HG03159 (cell line): ENCODE data around the gene NFIX.
"Not testable (repeated sequence)": the region's sequence is repeated elsewhere in the genome, so short reads cannot be mapped to it uniquely, and the experiment has no call there.

Experiments used
- ATAC-seq: cut with Tn5 transposase; IDR thresholded peaks from one replicate; pipeline ENCODE4 v1.9.1; 2021; ENCODE audit warnings: mild to moderate bottlenecking, moderate library complexity; ENCODE audit not compliant: unreplicated experiment

The NFIX gene

GRCh38 chr19:12957389-12957952 lies 37.8 kb upstream of the NFIX start:
- ATAC-seq, result not testable (repeated sequence)

GRCh38 chr19:12959481-12959880 lies 35.8 kb upstream of the NFIX start:
- ATAC-seq, result no peak

DNA sequence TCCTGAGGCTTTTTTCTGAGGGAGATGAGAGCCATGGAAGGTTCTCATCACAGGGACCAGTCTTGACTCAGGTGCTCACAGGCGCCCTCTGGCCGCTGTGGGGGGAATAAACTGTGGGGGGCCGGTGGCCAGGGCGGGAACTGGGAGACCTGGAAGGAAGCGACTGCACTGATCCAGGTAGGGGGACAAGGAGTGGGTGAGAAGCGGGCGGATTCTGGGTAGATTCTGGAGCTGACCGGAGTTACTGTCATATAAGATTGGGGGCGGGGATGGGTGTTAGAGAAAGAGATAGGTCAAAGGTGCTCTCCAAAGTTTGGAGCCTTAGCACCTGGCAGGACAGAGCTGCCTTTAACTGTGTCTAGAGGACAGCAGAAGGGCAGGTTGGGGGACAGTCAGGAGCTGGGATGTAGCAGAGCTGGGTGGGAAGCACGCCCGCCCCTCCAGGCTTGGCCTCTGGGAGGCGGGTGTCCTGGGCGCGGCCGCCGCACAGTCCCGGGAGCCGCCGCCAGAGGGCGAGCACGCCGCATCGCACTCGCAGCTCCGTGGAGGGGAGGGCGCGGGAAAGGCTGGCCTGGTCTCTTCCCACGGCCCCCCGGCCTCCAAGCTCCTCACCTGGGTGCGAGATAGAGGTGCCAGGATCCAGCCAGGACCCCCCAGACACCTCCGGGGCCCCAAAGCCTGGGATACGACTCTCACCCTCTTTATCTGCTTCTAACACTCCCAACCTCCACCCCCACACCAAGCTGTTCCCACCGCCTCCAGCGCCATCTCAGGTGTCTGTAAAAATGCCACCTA lies 30.1 kb upstream of the NFIX start:
- no peak for ATAC-seq

GRCh38 chr19:12965812-12966135 lies 29.5 kb upstream of the NFIX start:
- no peak for ATAC-seq

DNA sequence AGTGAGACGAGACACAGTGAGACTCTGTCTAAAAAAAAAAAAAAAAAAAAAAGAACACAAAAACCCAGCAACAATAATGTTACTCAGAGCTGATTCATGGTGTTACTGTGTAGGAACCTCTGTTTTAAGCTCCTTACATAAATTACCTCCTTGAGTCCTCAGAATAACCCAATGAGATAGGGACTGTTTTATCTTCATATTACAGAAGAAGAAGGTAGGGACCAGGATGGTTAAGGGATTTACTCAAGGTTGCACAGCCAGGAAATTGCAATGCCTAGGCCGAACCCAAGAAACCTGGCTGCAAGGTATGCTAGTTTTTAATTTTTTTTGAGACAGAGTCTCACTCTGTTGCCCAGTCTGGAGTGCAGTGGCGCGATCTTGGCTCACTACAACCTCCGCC lies 27.4 kb upstream of the NFIX start:
- ATAC-seq, result no peak

DNA sequence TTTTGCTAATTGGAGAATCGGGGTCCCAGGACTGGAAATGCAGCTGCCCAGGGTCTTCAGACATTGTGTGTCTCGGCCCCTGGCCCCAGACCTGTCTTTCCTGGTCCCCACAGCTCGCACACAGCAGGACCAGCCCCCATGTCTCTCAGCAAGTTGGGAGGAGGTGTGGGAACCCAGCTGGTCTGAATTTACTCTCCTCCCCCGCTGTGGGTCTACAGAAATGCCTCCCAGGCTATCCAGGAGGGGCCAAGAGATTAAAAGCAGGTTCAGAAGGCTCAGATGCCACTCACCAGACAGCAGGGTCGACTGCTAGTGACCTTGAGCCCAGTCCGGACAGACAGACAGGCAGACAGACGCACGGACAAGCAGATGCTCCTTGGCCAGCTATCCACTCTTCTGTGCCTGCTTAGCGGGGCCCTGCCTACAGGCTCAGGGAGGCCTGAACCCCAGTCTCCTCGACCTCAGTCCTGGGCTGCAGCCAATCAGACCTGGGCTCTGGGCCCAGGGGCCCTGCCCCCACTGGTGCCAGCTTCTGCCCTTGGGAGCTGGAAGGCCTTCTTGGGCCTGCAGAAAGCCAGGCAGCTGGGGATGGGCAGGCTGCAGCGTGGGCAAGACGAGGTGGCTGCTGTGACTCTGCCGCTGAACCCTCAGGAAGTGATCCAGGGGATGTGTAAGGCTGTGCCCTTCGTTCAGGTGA lies 25.8 kb upstream of the NFIX start, which contains the start of gene DAND5:
DAND5 (plus strand) TSS at position 285 of the 697 bp plus-strand sequence; CDS start at position 370, 85 bp downstream.
- ATAC-seq, result no peak

- no peak for ATAC-seq
These were observed 25.0 kb upstream of the NFIX start for GRCh38 chr19:12970070-12970820.

DNA sequence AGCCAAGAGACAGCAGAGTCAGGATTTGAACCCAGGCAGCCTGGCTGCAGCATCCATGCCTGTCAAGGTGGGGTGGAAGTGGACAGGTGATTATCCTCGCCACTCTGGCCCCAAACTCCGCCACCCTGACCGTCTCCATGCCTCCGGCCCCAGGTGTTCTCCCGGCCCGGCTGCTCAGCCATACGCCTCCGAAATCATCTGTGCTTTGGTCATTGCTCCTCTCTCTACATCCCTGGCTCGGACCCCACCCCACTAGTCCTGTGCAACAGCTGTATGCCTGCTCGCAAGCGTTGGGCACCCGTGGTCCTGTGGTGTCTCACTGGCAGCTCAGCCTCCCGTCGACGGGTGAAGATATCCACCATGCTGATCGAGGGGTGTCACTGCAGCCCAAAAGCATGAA lies 22.0 kb upstream of the NFIX start:
- ATAC-seq, result no peak

- no peak for ATAC-seq
These were observed 20.7 kb upstream of the NFIX start for GRCh38 chr19:12974301-12975220.

DNA sequence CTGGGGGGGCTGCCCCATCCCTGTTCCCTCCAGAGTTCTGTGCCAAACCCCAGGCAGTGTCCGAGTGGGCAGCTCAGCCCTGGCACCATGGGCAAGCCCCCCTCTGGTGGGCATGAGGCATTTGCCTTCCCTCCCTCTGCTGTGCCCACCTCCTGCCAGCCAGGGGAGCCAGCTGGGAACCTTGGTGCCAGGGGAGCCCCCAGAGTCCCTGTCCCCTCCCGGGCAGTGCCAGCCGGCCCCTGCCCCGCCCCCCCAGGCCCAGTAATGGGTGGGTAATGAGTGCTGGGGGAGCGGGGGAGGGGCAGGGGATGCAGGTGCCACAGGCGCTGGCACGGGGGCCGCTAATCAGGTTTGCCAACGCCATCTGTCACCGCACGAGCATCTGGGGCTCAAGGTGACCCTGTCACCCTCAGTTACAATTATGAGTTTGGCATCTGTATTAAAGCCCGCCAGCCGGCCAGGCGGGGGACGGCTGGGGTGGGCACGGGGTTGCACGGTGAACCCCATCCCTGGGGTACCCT lies 20.0 kb upstream of the NFIX start:
- no peak for ATAC-seq

DNA sequence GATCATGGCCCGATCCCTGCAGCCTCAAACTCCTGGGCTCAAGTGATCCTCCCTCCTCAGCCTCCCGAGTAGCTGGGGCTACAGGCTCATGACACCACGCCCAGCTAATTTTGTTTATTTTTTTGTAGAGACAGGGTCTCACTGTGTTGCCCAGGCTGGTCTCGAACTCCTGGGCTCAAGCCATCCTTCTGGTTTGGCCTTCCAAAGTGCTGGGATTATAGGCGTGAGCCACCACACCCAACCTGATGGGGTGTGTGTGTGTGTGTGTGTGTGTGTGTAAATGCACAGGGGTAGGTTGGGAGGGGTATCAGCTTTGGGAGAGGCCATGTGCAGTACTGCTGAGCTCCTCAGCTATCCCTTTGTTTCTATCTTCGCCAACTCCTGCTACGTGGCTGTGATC lies 19.2 kb upstream of the NFIX start:
- ATAC-seq, result not testable (repeated sequence)

- no peak for ATAC-seq
These were observed 15.3 kb upstream of the NFIX start for GRCh38 chr19:12979974-12980373.

- ATAC-seq, result no peak
These were observed 12.6 kb upstream of the NFIX start for GRCh38 chr19:12982648-12983047.

DNA sequence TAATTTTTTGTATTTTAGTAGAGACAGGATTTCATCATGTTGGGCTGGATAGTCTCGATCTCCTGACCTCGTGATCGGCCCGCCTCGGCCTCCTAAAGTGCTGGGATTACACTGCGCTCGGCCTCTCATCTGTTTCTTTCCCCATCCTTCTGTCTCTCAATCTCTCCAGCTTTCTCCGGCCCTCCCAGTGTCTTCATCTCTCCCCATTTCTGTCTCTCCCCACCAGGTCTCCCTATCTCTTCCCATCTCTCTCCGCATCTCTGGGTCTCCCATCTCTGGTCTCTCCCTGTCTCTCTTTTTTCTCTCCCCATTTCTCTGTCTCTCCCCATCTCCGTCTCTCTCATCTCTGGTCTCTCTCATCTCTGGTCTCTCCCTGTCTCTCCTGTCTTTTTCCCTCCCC lies 12.2 kb upstream of the NFIX start:
- ATAC-seq, result no peak

DNA sequence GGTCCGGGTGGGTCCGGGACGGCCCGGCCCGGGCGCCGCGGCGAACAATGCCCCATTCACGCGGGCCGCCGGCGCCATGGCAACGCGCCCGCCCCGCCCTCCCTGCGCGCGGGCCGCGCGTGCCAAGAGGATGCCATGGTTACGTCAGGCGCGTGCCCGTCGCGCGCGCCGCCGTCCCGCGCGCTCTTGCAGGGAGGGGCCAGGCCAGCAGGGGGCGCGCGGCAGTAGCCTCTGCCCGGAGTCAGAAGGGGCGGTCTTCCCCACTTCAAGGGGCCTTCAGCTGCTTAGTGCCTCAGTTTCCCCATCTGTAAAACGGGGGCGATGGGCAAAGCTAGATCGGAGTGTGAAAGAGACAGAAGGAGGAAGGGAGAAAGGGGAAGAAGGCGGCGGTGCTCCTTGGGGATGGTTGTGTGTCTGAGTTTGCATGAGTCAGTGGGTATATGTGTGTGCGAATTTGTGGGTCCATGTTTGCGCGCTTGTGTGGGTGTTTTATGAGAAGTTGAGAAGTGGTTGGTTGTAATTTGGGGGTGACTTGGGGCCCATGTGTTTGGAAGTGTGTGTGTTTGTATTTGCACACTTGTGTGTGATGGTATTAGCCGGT lies 11.6 kb upstream of the NFIX start:
- ATAC-seq, result no peak

DNA sequence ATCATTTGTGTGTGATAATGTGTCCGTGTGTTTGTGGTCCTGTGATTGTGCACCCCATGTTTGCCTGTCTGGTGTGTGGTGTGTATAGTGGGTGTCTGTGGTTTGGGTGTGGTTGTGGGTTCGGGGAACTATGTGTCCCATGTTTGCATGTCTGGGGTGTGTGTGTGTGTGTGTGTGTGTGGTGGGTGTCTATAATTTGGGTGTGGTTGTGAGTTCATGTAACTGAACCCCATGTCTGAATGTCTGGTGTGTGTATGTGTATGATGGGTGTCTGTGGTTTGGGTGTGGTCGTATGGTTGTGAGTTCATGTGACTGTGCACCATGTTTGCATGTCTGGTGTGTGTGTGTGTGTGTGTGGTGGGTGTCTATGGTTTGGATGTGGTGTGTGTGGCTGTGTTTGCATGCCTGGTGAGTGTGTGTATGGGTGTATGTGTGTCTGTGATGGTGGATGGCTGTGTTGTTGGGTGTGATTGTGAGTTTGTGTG lies 11.1 kb upstream of the NFIX start:
- no peak for ATAC-seq

GRCh38 chr19:12984683-12985048 lies 10.6 kb upstream of the NFIX start:
- no peak for ATAC-seq

DNA sequence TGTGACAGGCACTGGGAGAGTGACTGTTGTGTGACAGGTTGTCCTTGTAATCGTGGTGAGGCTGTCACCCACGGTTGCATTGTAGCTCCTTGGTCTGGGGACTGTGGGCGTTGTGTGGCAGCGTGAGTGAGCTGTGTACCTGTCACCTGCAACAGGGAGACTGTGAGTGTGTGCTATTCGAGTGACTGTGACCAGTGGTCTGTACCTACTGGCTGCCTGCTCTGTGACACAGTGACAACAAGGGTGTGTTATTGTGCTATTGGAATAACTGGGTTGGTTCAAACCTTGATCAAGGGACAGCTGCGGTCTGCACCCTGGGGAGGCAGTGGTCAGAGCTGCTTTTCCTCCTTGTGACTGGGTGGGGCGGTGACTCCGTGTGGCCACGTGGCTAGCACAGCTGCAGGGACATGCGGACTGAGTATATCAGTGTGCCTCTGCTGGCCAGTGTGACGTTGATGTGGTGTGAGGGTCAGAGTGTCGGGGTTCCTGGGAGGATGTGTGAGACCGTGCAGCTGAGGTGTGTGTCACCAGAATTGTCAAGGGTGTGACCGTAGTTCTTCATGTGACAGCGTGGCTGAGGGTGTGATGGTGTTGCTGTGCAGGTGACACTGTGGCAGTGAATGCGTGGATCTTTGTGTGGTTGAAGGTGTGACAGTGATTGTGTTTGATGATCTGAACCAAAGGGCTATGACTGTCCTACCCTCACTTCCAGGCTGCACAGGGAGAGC lies 10.1 kb upstream of the NFIX start:
- no peak for ATAC-seq

- no peak for ATAC-seq
These were observed 8.5 kb upstream of the NFIX start for GRCh38 chr19:12986726-12987125.
